GM19455 (cell line): ENCODE measurements around the gene HIC2.
"Not testable (repeated sequence)": the region's sequence is repeated elsewhere in the genome, so short reads cannot be mapped to it uniquely, and the experiment has no call there.

Experiments used
- ATAC-seq: cut with Tn5 transposase; IDR thresholded peaks from one replicate; pipeline ENCODE4 v1.9.1; 2021; ENCODE audit not compliant: unreplicated experiment

Gene HIC2

GRCh38 chr22:21434378-21435233, 17.4 kb downstream of the HIC2 start:
- not testable (repeated sequence) for ATAC-seq

GRCh38 chr22:21435998-21436810, 19.0 kb downstream of the HIC2 start:
- not testable (repeated sequence) for ATAC-seq

- not testable (repeated sequence) for ATAC-seq
Measured at GRCh38 chr22:21438013-21438412, 20.8 kb downstream of the HIC2 start.

GRCh38 chr22:21440018-21440636, 23.0 kb downstream of the HIC2 start:
- not testable (repeated sequence) for ATAC-seq

- ATAC-seq, result not testable (repeated sequence)
Measured at GRCh38 chr22:21440676-21441075, 23.5 kb downstream of the HIC2 start.

- not testable (repeated sequence) for ATAC-seq
Measured at GRCh38 chr22:21441170-21441569, 24.0 kb downstream of the HIC2 start.

GRCh38 chr22:21442123-21442522, 25.0 kb downstream of the HIC2 start:
- not testable (repeated sequence) for ATAC-seq

GRCh38 chr22:21442646-21443045, 25.5 kb downstream of the HIC2 start:
- ATAC-seq, result not testable (repeated sequence)

GRCh38 chr22:21443057-21443734, 26.0 kb downstream of the HIC2 start:
- ATAC-seq, result no peak

GRCh38 chr22:21443735-21444421, 26.7 kb downstream of the HIC2 start:
- ATAC-seq, result no peak

GRCh38 chr22:21444701-21445436, 27.7 kb downstream of the HIC2 start:
- no peak for ATAC-seq

GRCh38 chr22:21445437-21446127, 28.4 kb downstream of the HIC2 start:
- no peak for ATAC-seq

GRCh38 chr22:21446128-21446826, 29.1 kb downstream of the HIC2 start:
- ATAC-seq, result no peak

GRCh38 chr22:21446827-21447690, 29.9 kb downstream of the HIC2 start:
- no peak for ATAC-seq

GRCh38 chr22:21447694-21448402, 30.7 kb downstream of the HIC2 start:
- ATAC-seq, result no peak

- ATAC-seq, result no peak
Measured at GRCh38 chr22:21448627-21449416, 31.7 kb downstream of the HIC2 start.
